Spleen (tissue), 11 donors: Measurements from ENCODE around the gene PLEKHM3. TPM values are rescaled to one million over a fixed set of nuclear protein-coding genes. Genes with fewer than 3 reads are reported as not detected.

Experiments
- DNase-seq: peaks from one replicate; pipeline ENCODE4 v3.0.0-alpha.2; 2020
- H3K27ac ChIP-seq, 8 donors: fragments of 200-600 bp; sonication (generic) in 7 of 8; 1 replicate in 4 of 8; 2 replicates in 4 of 8; pipeline versions ENCODE4 v1.5.0 to v1.8.0; 2016 to 2021; ENCODE audit warnings: inconsistent platforms in 4 of 8, mild to moderate bottlenecking in 4 of 8, moderate library complexity in 1 of 8
- H3K27me3 ChIP-seq, 7 donors: fragments of 200-600 bp; sonication (generic) in 6 of 7; replicated peaks in 1 of 7; 1 replicate in 4 of 7; 2 replicates in 3 of 7; pipeline versions ENCODE4 v1.5.0 to v1.8.0; 2016 to 2021; ENCODE audit warnings: inconsistent platforms in 3 of 7, mild to moderate bottlenecking in 1 of 7
- H3K36me3 ChIP-seq, 6 donors: fragments of 200-600 bp; sonication (generic) in 5 of 6; 1 replicate in 4 of 6; 2 replicates in 2 of 6; pipeline versions ENCODE4 v1.5.0 to v1.8.0; 2016 to 2021; ENCODE audit warnings: inconsistent platforms in 2 of 6
- H3K4me1 ChIP-seq, 6 donors: fragments of 200-600 bp; sonication (generic) in 5 of 6; 1 replicate in 3 of 6; 2 replicates in 3 of 6; pipeline versions ENCODE4 v1.5.0 to v1.8.0; 2016 to 2021; ENCODE audit warnings: inconsistent platforms in 3 of 6
- H3K4me3 ChIP-seq, 8 donors: fragments of 200-600 bp; sonication (generic) in 7 of 8; 1 replicate in 4 of 8; 2 replicates in 4 of 8; pipeline versions ENCODE4 v1.5.0 to v1.8.0; 2016 to 2021; ENCODE audit warnings: inconsistent platforms in 4 of 8, mild to moderate bottlenecking in 4 of 8, moderate library complexity in 2 of 8
- H3K9me3 ChIP-seq, 8 donors: fragments of 200-600 bp; sonication (generic) in 7 of 8; 1 replicate in 4 of 8; 2 replicates in 4 of 8; pipeline versions ENCODE4 v1.5.0 to v1.8.0; 2016 to 2021; ENCODE audit warnings: inconsistent platforms in 4 of 8
- CTCF ChIP-seq, 11 experiments: fragments of 200-600 bp in 7 of 11; fragments of 450-650 bp in 4 of 11; sonication (generic) in 4 of 11; IDR thresholded peaks in 8 of 11; conservative IDR thresholded peaks in 3 of 11; 1 replicate in 7 of 11; 2 replicates in 4 of 11; pipeline versions ENCODE4 v1.4.0 to v1.8.0; 2016 to 2021; ENCODE audit warnings: antibody characterized with exemption in 11 of 11, inconsistent platforms in 4 of 11, mild to moderate bottlenecking in 1 of 11
- POLR2A ChIP-seq, 3 donors: fragments of 450-650 bp; IDR thresholded peaks; one replicate each; pipeline ENCODE4 v1.5.1; 2017; ENCODE audit warnings: antibody characterized with exemption in 3 of 3, mild to moderate bottlenecking in 1 of 3
- POLR2AphosphoS5 ChIP-seq, 3 donors: sonication (generic); formaldehyde crosslinking; IDR thresholded peaks; one replicate each; pipeline ENCODE4 v1.5.1; 2017; ENCODE audit warnings: antibody characterized with exemption in 3 of 3
- WGBS, 5 donors: extraction: QIAGEN DNeasy Blood & Tissue Kit in 3 of 5; methylation state at CpG; one replicate each; pipeline versions ENCODE4 v1.1.5 to v1.1.7; 2013 to 2018; 5-methylcytosine and 5-hydroxymethylcytosine counted together
- intact Hi-C: fragments of 100-400 bp; cut with DNase I; formaldehyde crosslinking; loops from one replicate; pipeline ENCODE4 v1.15.0; 2023; ENCODE audit warnings: low total_unique reads
- polyA plus RNA-seq, 3 donors: library from polyadenylated mRNA; stranded (reverse); fragments of 200-250 nt; gene quantifications; one replicate each; pipeline ENCODE4 v1.2.1, GENCODE V29; 2013
- total RNA-seq, 7 donors: library from RNA; depleted of rRNA in 3 of 7; stranded (reverse); fragments of >200 nt in 3 of 7; fragmentation: NEBNext Ultra II Directional in 4 of 7; extraction: Animal tissue kit (Norgen Biotek cat#: 25700) in 4 of 7; gene quantifications; one replicate each; pipeline versions ENCODE4 v1.1.0 to v1.2.1, GENCODE V29; 2016 to 2021
- donor health status: healthy with polysubstance abuse.
- donor health status: DM: no; HTN: no; CAD: no; lungs with moderate emphysema.
- donor health status: DM: no; HTN: no; CAD: no.
- donor health status: Bipolar disorder and iron deficiency.
- donor health status: healthy.
- donor health status: DM: no; HTN: no; CAD: no.
- donor health status: DM: yes; HTN: yes; CAD: no.

Gene PLEKHM3
- total and polyA plus RNA-seq, 10 donors = 2.4 to 24.3 (median 18.3) TPM

GRCh38 chr2:207861789-207862188, 163.5 kb downstream of the PLEKHM3 start:
- Histone ChIP-seq H3K27ac (no peak overlapping the region), H3K36me3 (peaks cover 0 to 21% (median 0%) of the 10 kb centered on the region in 6 donors), H3K4me1 (peaks cover 0 to 5% (median 0%) of the 10 kb centered on the region in 6 donors), H3K4me3 (no peak overlapping the region), H3K9me3 (no peaks in the 10 kb centered on the region), H3K27me3 (no peaks in the 10 kb centered on the region)
- intact Hi-C loops = no loop called here
- no peak for TF ChIP-seq POLR2AphosphoS5 (IDR thresholded peaks at IDR 0.05)
- TF ChIP-seq POLR2A (IDR thresholded peaks at IDR 0.05) = no peak
- TF ChIP-seq CTCF (IDR thresholded peaks at IDR 0.05 in 8 of 11, conservative IDR thresholded peaks at IDR 0.05 in 3 of 11) = no peak
- DNase-seq = no peak
- 86 to 96% (median 94%) methylated on average over 4 of the region's 4 CpGs for WGBS, 5 donors

DNA sequence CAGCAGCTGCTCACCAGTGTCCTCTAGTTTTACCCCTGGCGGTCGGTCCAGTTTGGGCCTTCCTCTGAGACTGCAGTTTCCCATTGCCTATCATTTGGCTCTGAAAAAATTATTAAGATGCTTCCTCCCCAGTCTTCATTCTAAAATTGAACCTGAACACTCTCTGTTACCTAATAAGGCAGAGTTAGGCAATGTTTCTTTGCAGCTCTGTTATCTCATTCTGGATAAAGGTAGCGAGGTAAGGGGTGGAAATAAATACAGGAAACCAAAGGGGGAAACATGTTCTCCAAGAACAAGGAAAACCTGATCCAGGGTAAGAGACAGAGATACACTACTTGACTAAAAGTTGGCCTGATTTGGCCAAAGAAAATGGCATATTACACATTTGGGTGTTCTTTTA, 164.6 kb downstream of the PLEKHM3 start:
- Histone ChIP-seq H3K36me3 (peaks cover 0 to 21% (median 0%) of the 10 kb centered on the region in 6 donors), H3K27ac (no peak overlapping the region), H3K4me1 (peaks cover 0 to 5% (median 0%) of the 10 kb centered on the region in 6 donors), H3K27me3 (no peaks in the 10 kb centered on the region), H3K9me3 (no peaks in the 10 kb centered on the region), H3K4me3 (no peak overlapping the region)
- no peak for DNase-seq
- TF ChIP-seq POLR2AphosphoS5 (IDR thresholded peaks at IDR 0.05) (no peak), CTCF (IDR thresholded peaks at IDR 0.05 in 8 of 11, conservative IDR thresholded peaks at IDR 0.05 in 3 of 11) (no peak), POLR2A (IDR thresholded peaks at IDR 0.05) (no peak)
- 79 to 92% (median 80%) methylated on average over 3 of the region's 3 CpGs for WGBS, 5 donors
- intact Hi-C loops = no loop called here

- no peak for DNase-seq
- TF ChIP-seq POLR2AphosphoS5 (IDR thresholded peaks at IDR 0.05) = no peak
- no peak for TF ChIP-seq POLR2A (IDR thresholded peaks at IDR 0.05)
- TF ChIP-seq CTCF (IDR thresholded peaks at IDR 0.05 in 8 of 11, conservative IDR thresholded peaks at IDR 0.05 in 3 of 11) = no peak
- no peak overlapping the region for H3K27ac ChIP-seq
- H3K36me3 ChIP-seq = peaks cover 0 to 13% (median 0%) of the 10 kb centered on the region in 6 donors
- H3K27me3 ChIP-seq = no peaks in the 10 kb centered on the region
- no peaks in the 10 kb centered on the region for H3K9me3 ChIP-seq
- no peak overlapping the region for H3K4me3 ChIP-seq
- 88 to 93% (median 90%) methylated on average over 3 of the region's 3 CpGs for WGBS, 5 donors
- no peaks in the 10 kb centered on the region for H3K4me1 ChIP-seq
- intact Hi-C loops = no loop called here
Measured at GRCh38 chr2:207855591-207855990, 169.7 kb downstream of the PLEKHM3 start.

DNA sequence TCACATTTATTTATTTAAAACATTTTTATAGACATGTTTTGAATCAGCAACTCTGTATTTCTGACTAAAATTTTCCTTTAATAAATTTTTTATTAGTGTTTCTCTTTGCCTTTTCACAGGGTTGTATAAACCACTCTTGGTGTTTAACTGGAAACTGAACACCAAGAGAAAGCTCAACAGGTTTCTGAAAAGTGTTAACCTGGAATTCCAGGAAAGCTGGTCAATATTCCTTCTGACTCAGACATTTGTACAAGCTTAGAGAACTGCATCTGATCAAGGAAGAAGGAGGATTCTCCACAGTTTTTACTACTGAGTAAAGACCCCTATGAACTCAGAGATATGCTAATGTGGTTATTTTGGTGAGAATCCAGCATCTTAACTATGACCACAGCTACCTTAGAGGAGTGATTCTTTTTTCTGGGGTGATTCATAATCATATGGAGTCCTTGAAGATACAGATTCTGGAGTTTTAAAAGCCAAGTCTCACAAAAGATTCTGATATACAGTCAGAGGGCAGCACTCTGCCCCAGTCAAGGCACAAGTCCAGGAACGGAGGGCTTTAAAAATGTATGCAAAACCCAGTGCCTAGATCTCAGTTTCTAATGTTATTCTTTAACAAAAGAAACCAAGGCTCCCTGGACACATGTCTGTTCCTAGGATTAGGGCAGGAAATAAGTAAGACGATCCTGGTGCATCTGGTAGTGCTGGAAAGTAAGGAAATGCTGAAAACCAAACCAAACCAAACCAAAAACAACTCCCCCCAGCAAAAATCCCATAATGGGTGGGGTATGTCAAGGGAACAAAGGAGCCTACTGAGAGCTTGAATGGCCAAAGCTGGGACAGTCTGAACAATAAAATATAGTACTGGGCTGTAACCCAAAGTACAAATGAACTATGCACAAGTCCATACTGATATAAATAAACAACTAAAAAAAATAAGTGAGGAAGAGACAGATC, 170.6 kb downstream of the PLEKHM3 start:
- DNase-seq = no peak
- no peak for TF ChIP-seq POLR2AphosphoS5 (IDR thresholded peaks at IDR 0.05)
- TF ChIP-seq CTCF (IDR thresholded peaks at IDR 0.05 in 8 of 11, conservative IDR thresholded peaks at IDR 0.05 in 3 of 11) = no peak
- Histone ChIP-seq H3K4me3 (no peak overlapping the region), H3K36me3 (peaks cover 0 to 7% (median 0%) of the 10 kb centered on the region in 6 donors), H3K27ac (no peak overlapping the region), H3K4me1 (no peaks in the 10 kb centered on the region), H3K9me3 (no peaks in the 10 kb centered on the region), H3K27me3 (no peaks in the 10 kb centered on the region)
- WGBS, 5 donors = 76 to 92% (median 89%) methylated on average over 2 of the region's 2 CpGs
- intact Hi-C loops = no loop called here
